CD14-positive monocyte (primary cell): Measurements from ENCODE around the gene OPN3. TPM values are rescaled to one million over a fixed set of nuclear protein-coding genes. Genes with fewer than 3 reads are reported as not detected.
A peak's percentile ranks its signal among the peaks of the same experiment; 100 is the strongest.

Source experiments
- DNase-seq, 3 donors: peaks; one replicate each; pipeline ENCODE4 v3.0.0-alpha.2; 2011 to 2022
- H2AFZ ChIP-seq: 2 replicates; pipeline ENCODE4 v1.6.0; 2012; ENCODE audit warnings: mild to moderate bottlenecking, low read depth, low read length, inconsistent platforms; ENCODE audit not compliant: insufficient read depth, poor library complexity, severe bottlenecking
- H3K27ac ChIP-seq, 2 donors: 1 replicate in 1 of 2; 2 replicates in 1 of 2; pipeline ENCODE4 v1.5.1; 2012 to 2013; ENCODE audit warnings: low read length in 2 of 2, control low read depth in 1 of 2, inconsistent platforms in 1 of 2, low read depth in 1 of 2, mild to moderate bottlenecking in 1 of 2
- H3K27me3 ChIP-seq, 2 donors: one replicate each; pipeline versions ENCODE4 v1.6.0 to v1.6.1; 2011 to 2013; ENCODE audit warnings: low read length in 2 of 2; ENCODE audit not compliant: control insufficient read depth in 2 of 2, insufficient read depth in 2 of 2
- H3K36me3 ChIP-seq, 2 donors: replicated peaks in 1 of 2; 1 replicate in 1 of 2; 2 replicates in 1 of 2; pipeline versions ENCODE4 v1.5.1 to v1.6.1; 2012 to 2013; ENCODE audit warnings: low read length in 2 of 2, control low read depth in 1 of 2, inconsistent platforms in 1 of 2, mild to moderate bottlenecking in 1 of 2; ENCODE audit not compliant: insufficient read depth in 2 of 2, control insufficient read depth in 1 of 2
- H3K4me1 ChIP-seq, 2 donors: 1 replicate in 1 of 2; 2 replicates in 1 of 2; pipeline versions ENCODE4 v1.5.1 to v1.6.1; 2012 to 2013; ENCODE audit warnings: low read length in 2 of 2, control low read depth in 1 of 2, inconsistent platforms in 1 of 2, mild to moderate bottlenecking in 1 of 2, moderate library complexity in 1 of 2; ENCODE audit not compliant: insufficient read depth in 2 of 2, control insufficient read depth in 1 of 2
- H3K4me2 ChIP-seq: replicated peaks from 2 replicates; pipeline ENCODE3; 2012; ENCODE audit warnings: low read length, moderate library complexity, mild to moderate bottlenecking; ENCODE audit not compliant: poor library complexity, severe bottlenecking; ENCODE audit errors: extremely low read depth
- H3K4me3 ChIP-seq, 3 experiments: fragments of 200-600 bp in 1 of 3; sonication (generic) in 1 of 3; replicated peaks in 1 of 3; 1 replicate in 2 of 3; 2 replicates in 1 of 3; pipeline ENCODE4 v1.5.1; 2011 to 2013; ENCODE audit warnings: low read length in 3 of 3, mild to moderate bottlenecking in 3 of 3, control low read depth in 2 of 3, low read depth in 2 of 3, inconsistent platforms in 1 of 3, moderate library complexity in 1 of 3
- H3K79me2 ChIP-seq: 2 replicates; pipeline ENCODE4 v1.6.0; 2012; ENCODE audit warnings: mild to moderate bottlenecking, control low read depth, inconsistent platforms, low read length, moderate library complexity; ENCODE audit not compliant: insufficient read depth
- H3K9ac ChIP-seq: 2 replicates; pipeline ENCODE4 v1.6.0; 2017; ENCODE audit warnings: low read length, mild to moderate bottlenecking; ENCODE audit not compliant: insufficient read depth, poor library complexity, severe bottlenecking
- H3K9me3 ChIP-seq, 2 donors: replicated peaks in 1 of 2; 1 replicate in 1 of 2; 2 replicates in 1 of 2; pipeline versions ENCODE4 v1.5.1 to v1.6.1; 2012 to 2013; ENCODE audit warnings: low read length in 2 of 2, control low read depth in 1 of 2; ENCODE audit not compliant: control insufficient read depth in 1 of 2, insufficient read depth in 1 of 2
- H4K20me1 ChIP-seq: 2 replicates; pipeline ENCODE4 v1.6.0; 2012; ENCODE audit warnings: mild to moderate bottlenecking, low read length, control low read depth, moderate library complexity; ENCODE audit not compliant: insufficient read depth
- H3K27ac Mint-ChIP-seq, 7 donors: one replicate each; pipeline ENCODE4 v1.8.0; 2020; ENCODE audit warnings: mild to moderate bottlenecking in 7 of 7, mixed read lengths in 7 of 7, moderate library complexity in 6 of 7, inconsistent platforms in 2 of 7
- H3K27me3 Mint-ChIP-seq, 3 donors: one replicate each; pipeline ENCODE4 v1.8.0; 2021 to 2022; ENCODE audit warnings: low read depth in 3 of 3, mild to moderate bottlenecking in 3 of 3, mixed read lengths in 3 of 3, moderate library complexity in 3 of 3, inconsistent platforms in 1 of 3
- H3K36me3 Mint-ChIP-seq, 2 donors: one replicate each; pipeline ENCODE4 v1.8.0; 2020; ENCODE audit warnings: mixed read lengths in 2 of 2, inconsistent platforms in 1 of 2, mild to moderate bottlenecking in 1 of 2
- H3K4me1 Mint-ChIP-seq: one replicate; pipeline ENCODE4 v1.8.0; 2020; ENCODE audit warnings: mild to moderate bottlenecking, mixed read lengths
- H3K4me3 Mint-ChIP-seq, 2 donors: one replicate each; pipeline ENCODE4 v1.8.0; 2020; ENCODE audit warnings: mild to moderate bottlenecking in 2 of 2, mixed read lengths in 2 of 2, moderate library complexity in 1 of 2
- H3K9me3 Mint-ChIP-seq, 7 donors: one replicate each; pipeline ENCODE4 v1.8.0; 2020 to 2022; ENCODE audit warnings: mixed read lengths in 7 of 7, mild to moderate bottlenecking in 6 of 7, moderate library complexity in 6 of 7, inconsistent platforms in 2 of 7
- CTCF ChIP-seq: fragments of 200-600 bp; IDR thresholded peaks from one replicate; pipeline ENCODE4 v1.8.0; 2022; ENCODE audit warnings: antibody characterized with exemption, mild to moderate bottlenecking
- WGBS: methylation state at CpG from one replicate; pipeline ENCODE4 v1.1.5; 2013; ENCODE audit warnings: missing lambda C conversion rate; ENCODE audit not compliant: insufficient coverage; 5-methylcytosine and 5-hydroxymethylcytosine counted together
- intact Hi-C, 2 donors: fragments of 100-400 bp; cut with micrococcal nuclease; formaldehyde crosslinking; loops; one replicate each; pipeline versions ENCODE4 v1.15.0 to v1.15.1; 2023
- polyA plus RNA-seq, 3 donors: library from polyadenylated mRNA; depleted of rRNA in 1 of 3; unstranded in 2 of 3; stranded (reverse) in 1 of 3; fragments of 300-500 nt in 2 of 3; fragments of >200 nt in 1 of 3; fragmentation: Illumina TruSeq in 2 of 3; gene quantifications; 1 replicate in 2 of 3; 2 replicates in 1 of 3; pipeline ENCODE4 v1.2.3, GENCODE V29; 2012 to 2021

The OPN3 gene
- polyA plus RNA-seq, 3 donors: 14.5 to 56.1 (median 55.2) TPM

GRCh38 chr1:241603731-241604245 lies 36.4 kb downstream of the OPN3 start:
- Mint-ChIP-seq H3K36me3 (peaks cover 38 to 40% of the 10 kb centered on the region in 2 donors), H3K27me3 (peaks cover 0 to 2% (median 0%) of the 10 kb centered on the region in 3 donors), H3K4me1 (peaks cover 34% of the 10 kb centered on the region), H3K9me3 (no peaks in the 10 kb centered on the region), H3K27ac (peak overlapping the region in 6 of 7 donors; percentile 32 to 76 (median 44)), H3K4me3 (no peak overlapping the region)
- DNase-seq: peak in 1 of 3 donors; percentile 55
- H3K36me3 ChIP-seq: peaks cover 5 to 31% of the 10 kb centered on the region in 2 donors
- H2AFZ ChIP-seq: no peak overlapping the region
- no peak overlapping the region for H3K9ac ChIP-seq
- H3K27ac ChIP-seq: peak overlapping the region in 1 of 2 donors; percentile 44
- H4K20me1 ChIP-seq: no peaks in the 10 kb centered on the region
- WGBS: 13% methylated on average over 1 of the region's 3 CpGs
- H3K27me3 ChIP-seq: no peaks in the 10 kb centered on the region
- intact Hi-C loops: no loop called here
- no peak for TF ChIP-seq CTCF
- peaks cover 4% of the 10 kb centered on the region for H3K79me2 ChIP-seq
- no peak overlapping the region for H3K4me2 ChIP-seq
- peaks cover 0 to 8% of the 10 kb centered on the region in 2 donors for H3K4me1 ChIP-seq
- no peaks in the 10 kb centered on the region for H3K9me3 ChIP-seq
- no peak overlapping the region for H3K4me3 ChIP-seq

- peak in 2 of 3 donors; percentile 17 to 49 for DNase-seq
- peak overlapping the region in 6 of 7 donors; percentile 3 to 87 (median 78) for H3K27ac Mint-ChIP-seq
- peaks cover 17 to 56% of the 10 kb centered on the region in 2 donors for H3K36me3 ChIP-seq
- no peak overlapping the region for H3K4me3 ChIP-seq
- TF ChIP-seq CTCF: no peak
- H3K27me3 ChIP-seq: no peaks in the 10 kb centered on the region
- H3K4me2 ChIP-seq: no peak overlapping the region
- H4K20me1 ChIP-seq: no peaks in the 10 kb centered on the region
- H3K4me1 ChIP-seq: peaks cover 0 to 8% of the 10 kb centered on the region in 2 donors
- WGBS: no CpG with 5 or more reads among the region's 2 CpGs
- no peak overlapping the region for H3K4me3 Mint-ChIP-seq
- no peaks in the 10 kb centered on the region for H3K27me3 Mint-ChIP-seq
- H3K27ac ChIP-seq: peak overlapping the region in 1 of 2 donors; percentile 46
- H3K36me3 Mint-ChIP-seq: peaks cover 49 to 52% of the 10 kb centered on the region in 2 donors
- no peaks in the 10 kb centered on the region for H3K9me3 ChIP-seq
- no peak overlapping the region for H2AFZ ChIP-seq
- H3K9ac ChIP-seq: no peak overlapping the region
- peaks cover 25% of the 10 kb centered on the region for H3K4me1 Mint-ChIP-seq
- intact Hi-C loops: no loop called here
- H3K79me2 ChIP-seq: peaks cover 4% of the 10 kb centered on the region
- H3K9me3 Mint-ChIP-seq: no peaks in the 10 kb centered on the region
Measured at GRCh38 chr1:241600496-241600901, 39.7 kb downstream of the OPN3 start.
